Dedifferentiated amniotic fluid mesenchymal stem cell (primary cell): Measurements from ENCODE around the gene PLD5.

Source experiments
- DNase-seq: peaks from one replicate; pipeline ENCODE4 v3.0.0-alpha.2; 2016; ENCODE audit errors: extremely low spot score

The PLD5 gene

DNA sequence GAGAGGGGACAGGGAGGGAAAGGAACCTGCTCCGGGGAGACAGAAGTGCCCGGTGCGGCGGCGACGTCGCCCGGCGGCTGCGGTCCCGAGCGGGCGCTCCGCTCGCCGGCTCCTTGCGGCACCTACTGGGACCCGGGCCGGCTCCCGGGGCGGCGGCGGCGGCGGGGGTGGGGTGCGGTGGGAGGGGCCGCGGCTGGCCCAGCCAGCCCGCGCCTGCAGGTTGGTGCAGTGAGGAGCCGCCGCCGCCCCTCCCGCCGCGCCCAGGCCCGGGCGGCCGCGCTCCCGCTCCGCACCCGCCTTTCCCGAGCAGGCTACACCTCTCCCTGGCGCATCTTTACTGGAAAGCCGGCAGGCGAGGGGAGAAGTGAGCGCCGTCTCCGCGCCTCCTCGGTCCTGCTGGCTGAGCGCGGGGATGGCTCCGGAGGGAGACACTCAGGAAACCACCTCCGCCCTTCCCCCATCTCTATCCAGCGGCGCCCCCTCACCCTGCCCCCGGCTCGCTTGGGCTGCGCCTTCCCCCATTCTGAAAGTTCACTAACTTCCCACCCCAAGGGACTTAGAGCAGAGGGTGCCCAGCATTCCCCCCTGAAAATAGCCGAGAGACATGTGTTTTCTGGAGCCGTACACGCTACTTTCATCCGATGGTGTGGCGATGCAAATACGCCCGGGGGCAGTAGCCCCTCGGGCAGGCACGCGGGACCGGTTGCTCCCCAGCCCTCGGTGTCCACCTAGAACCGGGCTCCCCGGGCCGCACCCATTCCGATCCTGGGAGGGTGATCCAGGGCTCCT is at the start of gene PLD5:
TSS of gene PLD5 (minus strand) at position 127 of the 789 bp plus-strand sequence.
- no peak for DNase-seq

DNA sequence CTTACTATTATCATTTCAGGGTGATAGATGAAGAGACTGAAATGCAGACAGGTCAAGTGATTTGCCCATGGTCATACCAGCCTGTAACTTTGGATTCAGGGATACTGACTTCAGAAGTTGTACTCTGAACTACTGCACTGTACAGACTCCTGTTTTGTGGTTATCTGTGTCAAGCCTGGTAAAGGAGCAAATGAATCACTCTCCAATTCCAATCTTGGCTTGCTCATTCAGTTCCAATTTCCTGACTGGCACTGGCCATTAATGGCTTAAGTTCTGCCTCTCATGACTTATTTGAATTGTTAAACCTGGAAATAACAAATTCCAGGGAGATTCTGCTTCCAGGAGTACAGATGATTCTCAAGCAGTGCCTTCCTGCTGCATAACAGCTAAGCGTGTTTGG is 45.4 kb upstream of the PLD5 start:
- DNase-seq: no peak

DNA sequence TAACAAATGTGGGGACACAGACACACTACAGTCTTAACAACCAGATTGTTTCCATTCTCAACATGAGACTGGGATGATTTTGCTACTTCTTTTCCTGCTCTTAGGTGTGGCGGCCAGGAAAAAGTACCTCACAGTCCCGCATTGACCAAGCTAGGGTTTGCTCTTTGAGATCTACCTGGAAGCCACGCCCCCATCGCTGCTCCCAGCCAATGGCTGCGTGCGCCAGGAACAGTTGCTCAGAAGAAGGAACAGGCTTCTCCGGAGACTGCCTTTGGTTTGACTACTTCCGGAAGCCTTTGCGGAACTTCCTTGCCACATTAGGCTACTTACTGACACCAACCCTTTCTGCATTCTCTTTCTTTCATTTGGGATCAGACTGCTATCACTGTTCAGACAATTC is 44.2 kb upstream of the PLD5 start:
- no peak for DNase-seq

DNA sequence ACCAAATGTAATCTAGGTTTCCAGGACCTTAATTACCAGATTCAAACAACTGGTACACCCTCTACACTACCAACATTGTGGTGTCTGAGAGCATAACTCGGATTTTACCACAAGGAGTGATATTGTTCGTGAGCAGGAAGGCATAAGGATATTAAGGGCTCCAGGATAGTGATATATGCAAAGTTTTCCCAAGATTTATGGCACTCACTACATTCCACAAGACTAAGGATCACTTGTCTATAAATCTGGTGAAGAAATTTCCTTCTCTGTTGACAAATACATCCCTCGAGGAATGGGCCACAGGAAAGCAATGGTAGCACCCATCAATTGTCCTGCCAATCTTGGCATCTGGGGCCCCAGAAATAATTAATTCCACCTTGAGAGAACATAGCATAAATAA is 43.1 kb upstream of the PLD5 start:
- DNase-seq: no peak

DNA sequence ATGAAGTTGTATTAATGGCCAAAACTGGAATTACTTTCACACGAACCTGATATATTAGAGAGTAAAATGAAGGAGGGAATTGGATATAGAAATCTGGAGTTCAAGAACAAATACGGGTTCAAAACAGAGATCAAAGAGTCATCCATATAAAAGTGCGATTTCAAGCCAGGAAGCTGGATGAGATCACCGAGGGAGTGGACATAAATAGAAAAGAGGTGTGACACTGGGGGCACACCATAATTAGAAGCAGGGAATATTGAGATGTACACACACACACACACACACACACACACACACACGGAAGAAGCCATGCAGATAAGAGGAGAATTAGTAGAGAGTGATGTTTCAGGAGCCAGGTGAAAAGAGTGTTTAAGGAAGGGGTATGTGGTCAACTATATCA is 32.3 kb upstream of the PLD5 start:
- DNase-seq: no peak

DNA sequence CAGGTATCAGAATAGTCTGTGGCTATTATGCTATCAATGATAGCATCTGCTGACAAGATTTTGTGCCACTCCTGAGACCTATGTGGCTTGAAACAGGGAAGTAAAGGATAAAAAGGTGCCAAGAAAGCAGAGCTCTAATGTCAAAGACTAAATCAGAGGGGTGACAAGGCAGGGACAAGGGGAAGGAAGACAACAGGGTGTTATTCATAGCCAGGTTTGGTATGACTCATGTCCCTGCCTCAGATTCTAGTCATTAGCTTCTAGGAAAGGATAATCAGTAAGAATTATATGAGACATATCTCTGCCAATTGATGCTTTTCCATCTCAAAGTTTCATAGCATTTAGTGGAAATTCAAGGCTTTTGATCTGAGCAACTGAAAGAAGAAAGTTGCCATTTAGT is 31.8 kb upstream of the PLD5 start:
- DNase-seq: no peak

DNA sequence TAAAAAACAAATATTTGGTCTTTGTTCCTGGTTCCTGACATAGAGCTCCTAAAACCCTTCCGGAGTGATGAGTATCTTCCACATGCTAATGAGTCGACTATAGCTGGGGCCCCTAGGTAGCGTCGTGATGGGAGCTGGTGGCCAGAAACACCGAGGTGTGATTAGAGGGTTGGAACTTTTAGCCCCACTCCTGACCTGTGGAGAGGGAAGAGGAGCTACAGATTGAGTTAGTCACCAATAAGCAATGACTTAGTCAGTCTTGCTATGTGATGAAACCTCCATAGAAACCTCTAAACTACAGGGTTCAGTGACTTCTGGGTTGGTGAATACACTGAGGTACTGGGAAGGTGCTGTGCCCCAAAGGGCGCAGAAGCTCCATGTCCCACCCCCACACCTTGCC is 30.1 kb upstream of the PLD5 start:
- no peak for DNase-seq

DNA sequence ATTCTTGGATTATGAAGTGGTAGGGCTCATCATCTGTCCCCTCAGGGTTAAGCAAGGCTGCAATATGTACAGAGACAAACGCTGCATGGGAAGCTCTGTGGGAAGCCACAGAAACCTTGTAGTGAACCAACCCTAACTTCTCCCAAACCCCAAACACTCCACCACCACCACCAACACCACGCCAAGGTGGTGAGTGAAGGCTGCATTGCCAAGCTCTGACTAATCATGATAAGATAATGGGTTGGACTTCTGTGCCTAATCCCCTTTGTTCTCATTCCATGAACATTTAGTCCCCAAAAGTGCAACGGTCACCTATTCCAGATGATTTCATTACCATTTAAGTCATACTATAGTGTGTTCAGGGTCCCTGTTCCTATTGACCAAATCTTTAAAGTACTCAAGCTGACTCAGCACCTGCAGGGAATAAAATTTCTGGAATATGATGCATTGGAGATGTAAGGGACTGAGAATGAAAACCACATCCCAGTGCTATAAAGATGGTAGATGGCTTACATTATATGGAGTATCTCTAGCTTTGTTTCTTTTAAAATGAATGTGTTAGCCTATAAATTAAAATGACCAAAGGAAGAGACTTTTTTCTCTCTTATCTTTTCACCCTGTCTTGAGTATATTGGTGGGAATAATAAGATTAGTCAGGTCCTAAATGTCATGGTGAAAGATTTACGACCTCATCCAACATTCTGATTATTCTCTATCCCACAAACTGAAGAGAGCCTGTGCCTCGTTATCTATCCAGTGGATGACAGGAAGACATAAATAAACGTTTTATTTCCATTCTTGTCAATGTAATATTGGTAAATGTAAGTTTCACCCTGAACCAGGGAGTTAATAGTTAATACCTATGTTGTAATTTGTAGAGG is 22.6 kb upstream of the PLD5 start:
- no peak for DNase-seq

DNA sequence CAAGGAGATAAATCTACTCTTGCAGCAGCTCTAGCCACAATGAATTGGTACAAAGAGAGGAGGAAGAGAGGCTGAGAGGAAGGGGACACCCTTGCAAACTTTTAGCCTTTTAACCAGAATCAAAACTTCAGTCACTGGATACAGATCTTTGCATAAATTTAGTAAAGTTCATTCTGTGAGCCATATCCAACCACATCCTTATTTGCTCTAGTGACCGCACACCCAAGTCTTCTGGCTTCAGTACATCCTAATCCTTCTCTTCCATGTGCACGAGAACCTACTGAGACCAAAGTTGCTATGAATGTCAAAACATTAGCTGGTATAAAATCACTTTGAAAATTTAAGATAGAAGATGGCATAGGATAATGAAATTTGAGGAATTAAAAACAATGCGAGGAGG is 21.9 kb upstream of the PLD5 start:
- DNase-seq: no peak

DNA sequence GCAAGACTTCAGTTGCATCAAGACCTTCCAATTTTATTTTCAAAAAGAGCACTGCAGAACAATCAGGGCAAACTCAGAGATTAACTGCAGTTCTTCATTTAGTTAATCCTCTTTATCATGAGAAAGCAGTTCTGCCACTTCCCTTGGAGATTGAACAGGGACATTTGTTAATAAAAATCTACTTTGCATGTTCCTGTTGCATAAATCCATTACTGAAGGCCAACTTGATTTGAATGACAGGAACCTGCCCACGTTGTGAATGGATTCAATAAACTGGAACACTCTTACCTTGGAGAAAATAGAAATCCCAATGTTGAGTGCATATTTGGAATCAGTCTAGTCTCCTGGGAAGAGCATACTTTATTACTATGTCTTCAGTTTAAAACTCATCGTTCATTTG is 19.6 kb upstream of the PLD5 start:
- no peak for DNase-seq

DNA sequence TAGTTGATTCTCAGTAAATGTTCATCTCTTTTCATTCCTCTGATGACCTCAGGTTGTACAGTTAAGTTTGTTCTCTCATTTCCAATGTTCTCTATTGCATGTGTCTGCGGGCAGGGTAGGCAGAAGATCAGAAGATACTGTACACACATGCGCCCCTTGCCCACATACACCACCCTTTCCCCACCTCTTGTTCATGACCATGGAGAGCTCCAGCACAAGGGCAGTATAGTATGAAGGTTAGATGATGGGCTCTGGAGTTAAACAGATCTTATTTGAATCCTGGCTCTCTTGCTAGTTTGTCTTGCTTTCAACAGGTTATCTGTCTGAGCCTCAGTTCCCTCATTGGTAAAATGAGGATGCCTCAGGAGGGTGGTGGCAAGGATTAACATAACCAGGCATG is 17.8 kb upstream of the PLD5 start:
- DNase-seq: no peak

DNA sequence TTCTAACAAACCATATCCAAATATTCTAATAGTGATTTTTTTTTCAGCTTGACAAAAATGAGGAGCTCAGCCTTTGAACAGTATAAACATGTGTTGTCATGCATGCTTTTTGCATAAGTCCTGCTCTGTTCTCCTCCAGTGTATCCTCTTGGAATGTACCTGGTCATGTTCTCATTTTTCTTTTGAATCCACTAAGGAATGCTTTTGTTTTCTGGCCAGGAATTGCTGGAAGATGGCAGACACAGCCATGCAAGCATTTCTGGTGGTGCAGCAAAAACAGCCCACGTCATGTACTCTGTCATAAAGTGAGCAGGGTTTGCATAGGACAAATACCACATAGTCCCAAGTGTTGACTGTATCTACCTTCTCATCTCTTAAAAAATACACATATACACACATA is 11.5 kb upstream of the PLD5 start:
- no peak for DNase-seq

DNA sequence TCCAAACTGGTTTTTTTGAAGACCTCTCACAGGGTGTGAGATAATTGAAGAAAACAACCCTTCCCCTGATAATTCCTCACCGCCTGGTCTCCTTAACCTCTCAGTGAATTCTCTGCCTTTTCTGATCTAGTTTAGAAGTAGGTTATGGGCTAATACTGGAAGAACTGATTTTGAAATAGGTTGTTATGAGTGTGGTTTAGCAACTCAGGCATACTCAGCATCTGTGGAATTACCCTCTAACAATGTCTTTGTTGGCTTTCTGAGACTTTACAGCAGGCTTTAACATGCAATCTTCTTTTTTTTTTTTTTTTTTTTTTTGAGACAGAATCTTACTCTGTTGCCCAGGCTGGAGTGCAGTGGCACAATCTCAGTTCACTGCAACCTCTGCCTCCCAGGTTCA is 10.3 kb upstream of the PLD5 start:
- no peak for DNase-seq

DNA sequence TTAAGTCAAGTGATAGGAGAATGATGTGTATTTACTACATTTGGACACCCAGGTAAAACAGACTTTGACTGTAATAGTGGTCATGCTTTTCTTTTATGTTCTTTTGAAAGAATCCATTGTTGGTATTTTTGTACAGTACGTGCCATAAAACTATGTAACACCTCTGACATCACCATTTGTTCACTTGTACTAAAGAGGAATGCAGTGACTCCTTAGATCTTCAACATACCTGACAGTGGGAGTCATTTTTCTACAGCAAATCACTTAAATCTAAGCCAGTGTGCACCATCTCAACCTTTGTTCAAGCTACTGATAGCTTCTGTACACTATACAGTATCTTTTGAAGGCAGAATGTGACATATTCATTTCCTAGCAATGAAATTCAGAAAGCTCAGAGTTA is 6.3 kb upstream of the PLD5 start:
- DNase-seq: no peak

DNA sequence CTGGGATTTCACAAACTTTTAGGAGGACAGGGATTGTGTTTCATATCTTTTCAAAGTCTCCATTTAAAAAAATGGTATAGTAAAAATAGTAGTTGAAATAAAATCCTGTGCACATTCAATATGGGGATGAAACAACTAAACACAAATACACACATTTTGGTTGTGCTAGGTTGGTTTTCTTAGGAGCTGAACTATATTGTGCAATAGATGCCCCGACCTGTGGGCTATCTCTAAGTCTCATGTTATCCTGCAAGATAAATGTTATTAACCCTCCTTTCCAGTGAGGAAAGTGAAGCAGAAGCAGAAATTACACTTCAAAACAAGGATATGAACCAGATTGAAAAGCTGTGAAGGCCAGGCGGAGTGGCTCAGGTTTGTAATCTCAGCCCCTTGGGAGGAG is 1.3 kb upstream of the PLD5 start:
- DNase-seq: no peak

DNA sequence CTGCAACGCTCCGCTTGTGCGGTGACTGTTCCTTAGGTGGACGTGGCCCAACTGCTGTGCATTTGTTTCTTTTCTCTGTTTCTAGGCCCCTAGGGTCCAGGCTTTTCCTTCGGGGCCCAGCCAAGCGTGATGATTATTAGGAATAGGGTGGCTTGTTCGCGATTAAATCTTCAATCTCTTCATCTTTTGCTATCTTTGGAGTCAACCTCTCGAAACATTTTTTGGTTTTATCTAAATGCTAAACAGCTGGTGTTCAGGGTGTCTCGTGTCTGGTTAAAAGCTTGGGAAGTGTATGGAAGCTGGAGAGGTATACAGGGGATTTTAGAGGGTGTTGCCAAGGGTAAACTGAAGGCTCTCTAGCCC is 844 bp upstream of the PLD5 start:
- DNase-seq: no peak

DNA sequence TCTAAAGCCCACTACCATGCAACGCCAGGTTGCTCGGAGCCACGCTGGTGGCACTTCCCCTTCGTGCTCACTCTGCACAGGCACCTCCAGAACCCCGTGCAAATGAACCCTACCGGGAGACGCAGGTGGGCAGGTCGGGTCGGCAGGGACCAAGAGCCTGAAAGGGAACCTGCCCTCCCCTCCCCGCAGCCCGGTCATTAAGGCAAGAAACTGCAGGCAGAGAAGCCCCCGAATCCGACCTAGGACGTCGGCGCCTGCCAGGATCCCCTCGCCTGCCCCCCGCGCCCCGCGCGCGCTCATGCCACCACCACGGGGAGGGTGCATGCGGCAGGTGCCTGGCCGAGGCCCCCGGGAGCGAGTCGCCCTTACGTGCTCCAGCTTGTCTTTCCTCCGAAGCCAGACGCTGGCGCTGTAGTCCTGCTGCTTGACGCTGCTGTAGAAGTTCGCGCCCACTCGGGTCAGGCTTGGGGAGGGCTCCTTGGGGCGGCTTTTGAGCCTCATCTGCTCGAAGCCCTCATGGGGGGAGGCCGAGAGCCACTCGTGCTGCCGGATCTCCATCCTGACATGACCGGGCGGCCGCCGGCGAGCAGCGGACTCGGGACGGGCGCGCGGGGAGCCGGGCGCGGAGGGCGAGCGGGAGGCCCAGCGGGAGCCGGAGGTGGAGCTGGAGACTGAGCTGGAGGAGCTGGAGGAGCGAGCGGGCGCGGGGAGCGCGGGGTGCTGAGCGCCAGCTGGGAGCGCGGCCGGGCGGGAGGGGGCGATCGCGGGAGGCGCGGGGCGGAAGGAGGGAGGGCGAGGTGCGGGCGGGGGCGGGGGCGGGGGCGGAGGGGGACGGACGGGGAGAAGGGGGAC is 552 bp downstream of the PLD5 start:
- no peak for DNase-seq

DNA sequence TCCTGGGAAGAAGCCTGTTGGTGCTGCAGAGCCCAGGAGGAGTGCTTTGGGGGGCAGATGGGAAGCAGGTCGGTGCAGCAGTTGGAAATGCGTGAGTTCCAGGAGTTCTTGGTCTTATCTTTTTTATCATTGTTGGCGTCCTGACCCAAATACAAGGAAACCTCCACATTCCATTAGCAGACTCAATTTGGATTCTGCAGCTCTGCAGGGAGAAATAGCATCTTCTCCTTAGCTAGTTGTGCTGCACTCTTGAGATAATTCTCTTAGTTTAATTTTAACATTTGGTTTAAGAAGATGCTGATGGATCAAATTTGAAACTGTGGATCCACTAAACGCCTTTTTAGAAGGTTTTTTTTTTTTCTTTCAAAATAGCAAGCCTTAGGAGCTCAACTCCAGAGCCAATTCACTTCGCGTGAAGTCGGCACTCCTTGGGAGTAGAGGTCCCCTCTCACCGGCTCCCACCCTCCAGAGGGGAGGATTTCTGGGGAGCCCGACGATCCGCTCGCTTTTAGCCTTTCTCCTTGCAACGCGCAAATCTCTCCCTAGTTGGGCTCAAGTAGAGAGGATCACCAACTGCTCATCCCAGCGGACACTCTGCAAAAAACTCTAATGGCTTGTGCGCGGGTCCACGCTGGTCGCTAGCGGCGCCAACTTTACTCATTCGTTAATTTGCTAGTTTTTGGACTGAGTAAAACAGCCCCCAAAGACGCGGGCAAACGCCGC is 1.3 kb downstream of the PLD5 start:
- no peak for DNase-seq

DNA sequence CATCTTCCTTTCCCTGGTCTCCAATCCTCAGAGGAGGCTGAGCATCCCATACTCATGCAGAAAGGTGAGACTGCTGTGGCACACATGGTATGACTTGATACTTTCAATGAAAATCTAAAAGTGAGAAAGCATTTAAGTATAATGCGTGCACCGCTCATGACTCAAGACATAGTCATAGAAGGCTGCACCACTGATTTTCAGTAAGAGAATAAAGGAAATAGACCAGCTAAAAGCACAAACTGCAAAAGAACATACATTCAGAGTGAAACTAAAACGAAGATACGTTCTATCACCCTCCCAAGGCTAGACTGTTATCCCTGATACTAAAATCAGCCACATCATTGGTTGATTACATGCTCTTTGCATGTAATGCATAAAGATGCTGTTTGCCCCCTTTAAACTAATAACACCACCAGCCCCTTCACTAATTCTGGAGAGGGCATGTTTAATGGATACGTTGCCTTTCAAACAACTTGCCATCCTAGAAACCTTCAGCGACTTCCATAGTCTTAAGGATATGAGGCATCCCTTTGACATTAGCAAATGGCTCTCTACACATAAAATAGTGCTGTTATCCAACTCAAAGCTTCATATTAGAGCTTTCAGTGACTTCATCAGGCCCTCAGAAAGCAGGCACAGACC is 2.1 kb downstream of the PLD5 start:
- DNase-seq: no peak

DNA sequence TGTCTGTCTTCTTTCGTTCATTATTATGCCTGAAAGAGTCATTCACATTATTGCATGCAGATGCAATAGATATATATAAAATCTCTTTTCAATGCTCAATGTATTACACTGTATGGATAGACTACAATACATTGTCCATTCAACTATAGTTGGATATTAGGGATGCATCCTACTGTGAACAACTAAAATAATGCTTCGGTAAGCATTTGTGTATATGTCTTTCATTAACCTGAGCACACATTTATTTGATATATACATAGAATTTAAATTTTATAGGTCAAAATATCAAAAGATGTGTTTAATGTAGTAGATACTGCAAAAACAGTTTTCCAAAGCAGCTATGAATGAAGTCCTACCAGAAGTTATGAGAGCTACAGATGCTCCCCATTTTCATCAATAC is 8.9 kb downstream of the PLD5 start:
- DNase-seq: no peak

DNA sequence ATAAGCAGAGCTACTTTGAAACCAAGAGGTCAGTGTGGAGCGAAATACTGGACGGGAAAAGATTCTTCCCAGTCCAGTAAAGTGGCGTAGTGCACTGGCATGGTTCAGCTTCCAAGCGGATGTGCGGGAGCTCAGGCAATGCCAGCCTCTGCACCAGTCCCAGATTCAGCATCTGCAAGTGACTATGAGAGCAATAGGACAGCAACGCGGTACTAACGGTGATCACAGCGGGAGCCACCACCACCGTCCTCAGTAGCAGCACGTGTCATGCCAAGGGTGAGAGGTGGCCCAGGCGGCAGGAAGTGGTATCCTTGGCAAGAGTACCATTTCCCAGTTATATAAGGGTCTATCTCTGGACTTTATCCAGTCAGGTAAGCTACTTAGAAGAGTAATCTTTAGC is 17.8 kb downstream of the PLD5 start:
- DNase-seq: no peak
